ENCODE results near the gene PCP4L1. TPM values are rescaled to one million over a fixed set of nuclear protein-coding genes. Genes with fewer than 3 reads are reported as not detected.

The PCP4L1 gene
- total and polyA plus RNA-seq, 2 donors (not counting 1 experiment from before 2014, with no cell fraction given): not detected

DNA sequence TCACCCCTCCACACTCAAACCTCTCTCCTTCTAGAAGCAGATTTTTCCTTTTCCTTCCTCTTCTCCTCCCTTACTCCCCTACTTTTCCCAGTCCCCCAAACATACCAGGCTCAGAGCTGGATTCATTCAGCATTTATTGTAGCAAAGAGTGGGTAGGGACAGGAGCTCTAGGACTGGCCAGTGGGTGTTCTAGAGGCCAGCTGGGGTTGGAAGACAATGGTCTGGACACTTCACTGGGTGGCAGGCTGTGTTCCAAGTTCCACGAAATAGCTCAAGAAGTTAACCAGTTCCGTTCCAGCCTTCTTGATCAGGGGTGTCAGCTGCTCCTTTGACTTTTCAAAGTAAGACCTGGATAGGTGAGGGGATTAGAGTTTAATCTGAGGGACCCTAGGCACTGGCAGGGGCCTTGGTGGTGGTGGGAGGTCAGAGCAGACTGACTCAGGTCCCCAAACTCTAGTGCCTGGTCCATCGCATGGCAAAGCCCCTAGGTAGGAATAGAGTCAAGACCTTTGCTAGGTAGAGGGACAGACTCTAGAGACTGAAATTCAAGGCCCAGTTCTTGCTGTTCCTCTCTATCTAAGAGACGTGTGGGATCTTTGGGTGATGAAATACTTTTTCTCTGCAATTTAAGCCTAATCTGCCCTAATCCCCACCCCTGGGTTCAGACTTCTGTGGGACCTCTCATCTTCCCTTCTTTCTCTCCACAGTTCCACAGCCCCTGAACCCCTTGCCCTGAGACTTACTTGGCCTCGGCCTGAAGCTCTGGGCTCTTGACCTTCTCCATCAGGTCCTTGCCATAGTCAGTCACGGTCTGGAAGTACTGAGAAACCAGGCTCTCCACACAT is 36.1 kb upstream of the PCP4L1 start:
- peaks cover 33% of the 10 kb centered on the region for H3K4me1 Mint-ChIP-seq

More for the DNA sequence above, 36.1 kb upstream of the PCP4L1 start:
- Histone ChIP-seq H3K27me3 (replicated peaks in 1 of 4; ENCODE audit: control extremely low read depth in 1 of 4, control insufficient read depth in 3 of 4, insufficient read depth in 4 of 4, low read length in 3 of 4) (peaks cover 0 to 44% (median 34%) of the 10 kb centered on the region in 4 experiments), H3K9ac (ENCODE audit: low read length) (no peak overlapping the region), H3K36me3 (replicated peaks in 1 of 2; ENCODE audit: control extremely low read depth in 1 of 2, control insufficient read depth in 1 of 2, extremely low read depth in 1 of 2, insufficient read depth in 2 of 2, low read length in 1 of 2) (no peaks in the 10 kb centered on the region), H3K79me2 (ENCODE audit: control insufficient read depth, insufficient read depth, low read length) (peaks cover 7% of the 10 kb centered on the region), H3K4me2 (replicated peaks; ENCODE audit: low read depth, low read length, poor library complexity, severe bottlenecking) (no peak overlapping the region), H3K4me3 (ENCODE audit: control extremely low read depth in 1 of 5, extremely low read depth in 1 of 5, insufficient read depth in 1 of 5, low read depth in 2 of 5, low read length in 4 of 5) (no peak overlapping the region), H3K9me3 (ENCODE audit: control extremely low read depth in 1 of 3, control insufficient read depth in 2 of 3, insufficient read depth in 1 of 3, low read length in 2 of 3) (no peaks in the 10 kb centered on the region), H3K27ac (ENCODE audit: low read length in 2 of 2) (no peak overlapping the region), H4K20me1 (ENCODE audit: control insufficient read depth, insufficient read depth, low read length, poor library complexity, severe bottlenecking) (no peaks in the 10 kb centered on the region), H3K4me1 (ENCODE audit: control insufficient read depth in 2 of 2, insufficient read depth in 2 of 2, low read length in 2 of 2) (peaks cover 24 to 34% of the 10 kb centered on the region in 2 donors), H2AFZ (ENCODE audit: insufficient read depth, low read depth, low read length, poor library complexity, severe bottlenecking) (no peak overlapping the region)
- Mint-ChIP-seq H3K4me3 (no peak overlapping the region), H3K27ac (peak overlapping the region; percentile 59), H3K9me3 (ENCODE audit: insufficient read depth) (no peaks in the 10 kb centered on the region), H3K27me3 (peaks cover 43% of the 10 kb centered on the region)
- POLR2A ChIA-PET: interaction anchor here (0.7 kb wide), 1 partner anchor 45 kb away, joined by 4 read pairs; the partner anchor contains the start of gene B4GALT3
- 97% methylated on average over 6 of the region's 6 CpGs for WGBS (ENCODE audit: insufficient coverage)
- DNase-seq (no peak), ATAC-seq (ENCODE audit: low read depth) (no peak)
- intact Hi-C loops (cut with micrococcal nuclease): no loop called here
- CTCF ChIA-PET: interaction anchor here (0.7 to 10.0 kb wide), 3 partner anchors 12 to 159 kb away, joined by 3 to 104 read pairs (median 6); no protein-coding TSS in a partner anchor
- no peak for TF ChIP-seq CTCF (IDR thresholded peaks at IDR 0.05)
- TF ChIP-seq EZH2 (IDR thresholded peaks at IDR 0.05; ENCODE audit: borderline replicate concordance, insufficient read depth, low read depth, low read length, poor library complexity, severe bottlenecking): no peak

Data from B cell (primary cell).